GM18505 (cell line): Measurements from ENCODE around the gene SNX13.
A peak's percentile ranks its signal among the peaks of the same experiment; 100 is the strongest.

Experiments used
- ATAC-seq: cut with Tn5 transposase; IDR thresholded peaks from one replicate; pipeline ENCODE4 v1.9.1; 2021; ENCODE audit not compliant: unreplicated experiment
- POLR2A ChIP-seq: IDR thresholded peaks from 4 replicates; pipeline ENCODE4 v1.6.1; 2011; ENCODE audit warnings: borderline replicate concordance; ENCODE audit not compliant: insufficient read depth, insufficient read length; ENCODE audit errors: extremely low read depth

The SNX13 gene

DNA sequence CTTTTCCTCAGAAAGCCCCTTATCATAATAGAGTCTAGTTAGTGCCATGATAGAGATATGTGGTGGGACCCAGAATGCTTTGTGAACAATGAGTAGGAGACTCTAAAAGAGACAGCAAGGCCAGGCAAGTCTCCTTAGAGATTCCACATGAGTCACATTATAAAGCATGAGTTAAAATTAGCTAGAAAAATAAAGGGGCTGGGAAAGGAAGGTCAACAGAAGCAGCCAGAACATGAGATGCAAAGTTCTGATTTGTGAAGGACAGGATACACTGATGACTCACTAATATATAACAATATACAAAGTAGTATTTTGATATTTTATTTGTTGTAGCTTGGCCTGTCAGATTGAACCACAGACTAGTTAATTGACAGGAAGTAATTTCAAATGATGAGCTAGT is 25.3 kb upstream of the SNX13 start:
- no peak for TF ChIP-seq POLR2A
- no peak for ATAC-seq

GRCh38 chr7:17963281-17963680 is 23.0 kb upstream of the SNX13 start:
- no peak for TF ChIP-seq POLR2A
- ATAC-seq, result no peak

- no peak for ATAC-seq
- no peak for TF ChIP-seq POLR2A
Measured at GRCh38 chr7:17962652-17963051, 22.4 kb upstream of the SNX13 start.

DNA sequence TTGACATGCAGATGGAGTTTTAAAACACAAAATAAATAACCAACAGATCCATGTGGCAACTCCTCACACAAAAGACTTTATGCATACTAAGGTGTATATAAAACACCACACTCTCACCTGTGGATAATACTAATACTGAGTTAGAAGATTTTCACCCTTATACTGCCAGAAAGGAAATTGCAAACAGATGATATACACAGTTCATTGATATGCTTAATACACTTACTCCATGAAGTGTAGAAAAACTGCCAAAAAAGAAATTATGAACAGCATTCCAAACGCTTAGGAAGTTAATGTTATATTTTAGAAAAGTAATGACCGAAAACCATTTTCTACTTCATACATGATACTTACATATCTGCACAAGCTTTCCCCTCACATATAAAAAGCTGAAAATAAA is 17.6 kb upstream of the SNX13 start:
- no peak for ATAC-seq

DNA sequence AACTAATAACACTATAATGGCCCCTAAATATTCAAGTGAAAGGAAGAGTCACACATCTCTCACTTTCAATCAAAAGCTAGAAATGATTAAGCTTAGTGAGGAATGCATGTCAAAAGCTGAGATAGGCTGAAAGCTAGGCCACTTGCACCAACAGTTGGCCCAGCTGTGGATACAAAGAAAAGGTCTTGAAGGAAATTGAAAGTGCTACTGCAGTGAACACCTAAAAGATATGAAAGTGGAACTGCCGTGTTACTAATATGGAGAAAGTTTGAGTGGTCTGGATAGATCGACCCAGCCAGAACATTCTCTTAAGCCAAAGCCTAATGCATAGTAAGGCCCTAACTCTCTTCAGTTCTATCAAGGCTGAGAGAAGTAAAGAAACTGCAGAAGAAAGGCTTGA is 12.1 kb upstream of the SNX13 start:
- TF ChIP-seq POLR2A, result no peak
- peak; percentile 100 for ATAC-seq

More for the DNA sequence above, 17.6 kb upstream of the SNX13 start:
- TF ChIP-seq POLR2A, result no peak

- ATAC-seq, result no peak
- no peak for TF ChIP-seq POLR2A
Measured at GRCh38 chr7:17951742-17952254, 11.5 kb upstream of the SNX13 start.

- TF ChIP-seq POLR2A, result no peak
- ATAC-seq, result no peak
Measured at GRCh38 chr7:17948526-17949238, 8.4 kb upstream of the SNX13 start.

DNA sequence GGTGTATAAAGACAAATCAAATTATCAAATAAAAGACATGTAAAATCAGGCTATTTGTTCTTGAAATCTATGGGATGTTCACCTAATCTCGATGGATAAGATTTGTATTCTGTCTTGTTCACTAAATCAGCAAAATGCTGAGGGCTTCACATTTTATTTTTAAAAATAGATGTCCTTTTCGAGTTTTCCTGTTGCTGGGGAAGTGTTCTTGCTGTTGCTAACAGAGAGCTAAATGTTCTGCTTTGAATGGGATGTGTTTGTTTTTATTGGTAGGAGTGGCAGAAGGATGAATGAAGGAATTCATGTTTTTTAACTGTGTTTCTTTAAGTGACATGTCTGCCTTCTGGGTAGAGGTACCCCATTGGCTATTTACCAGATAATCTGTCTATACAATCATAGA is 7.3 kb upstream of the SNX13 start:
- no peak for ATAC-seq
- TF ChIP-seq POLR2A, result no peak

DNA sequence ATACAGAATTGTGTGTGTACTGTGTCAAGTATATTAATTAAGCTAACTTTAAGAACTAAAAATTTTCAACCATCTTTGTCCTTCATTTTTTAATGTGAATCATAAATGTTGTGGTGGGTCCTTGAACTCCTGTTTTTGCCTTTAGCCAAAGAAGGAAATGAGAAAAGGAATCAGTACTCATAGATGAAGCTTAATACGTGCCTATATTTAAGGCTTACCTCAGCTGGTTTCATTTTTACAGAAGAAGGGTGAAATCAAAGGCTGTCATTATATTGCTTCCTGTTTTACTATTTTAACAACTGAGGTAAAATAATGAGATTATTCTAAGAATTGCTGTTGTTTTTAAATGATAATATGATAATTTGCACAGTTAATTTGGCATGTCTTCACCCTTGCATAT is 6.3 kb upstream of the SNX13 start:
- no peak for TF ChIP-seq POLR2A
- ATAC-seq, result peak; percentile 81

GRCh38 chr7:17944720-17945119 is 4.4 kb upstream of the SNX13 start:
- no peak for ATAC-seq
- TF ChIP-seq POLR2A, result no peak

- no peak for ATAC-seq
- no peak for TF ChIP-seq POLR2A
Measured at GRCh38 chr7:17943006-17943405, 2.7 kb upstream of the SNX13 start.

GRCh38 chr7:17942231-17942630 is 1.9 kb upstream of the SNX13 start:
- TF ChIP-seq POLR2A, result no peak
- ATAC-seq, result no peak

DNA sequence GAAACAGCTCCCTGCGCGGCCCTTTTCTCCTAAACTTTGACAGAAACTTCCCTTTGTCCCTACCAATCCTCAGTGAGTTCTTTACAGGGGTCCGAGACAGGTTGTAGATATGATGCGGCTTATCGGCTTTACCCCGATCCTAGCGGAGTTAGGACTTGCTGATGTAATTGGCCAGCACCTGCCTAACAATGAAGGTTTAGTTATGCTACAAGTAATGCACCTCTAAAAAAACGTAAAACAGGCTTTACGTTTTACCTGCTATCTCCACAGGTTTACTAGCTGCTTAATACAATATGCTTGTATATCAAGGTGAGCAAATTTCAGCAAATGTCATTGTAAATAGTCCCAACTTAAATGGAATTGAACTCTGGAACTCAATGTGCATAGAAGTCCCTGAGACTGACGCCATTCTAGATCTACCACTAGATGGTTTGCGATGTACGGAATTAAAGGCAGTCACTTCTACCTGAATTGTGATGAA is 697 bp upstream of the SNX13 start:
- no peak for ATAC-seq
- TF ChIP-seq POLR2A, result no peak

DNA sequence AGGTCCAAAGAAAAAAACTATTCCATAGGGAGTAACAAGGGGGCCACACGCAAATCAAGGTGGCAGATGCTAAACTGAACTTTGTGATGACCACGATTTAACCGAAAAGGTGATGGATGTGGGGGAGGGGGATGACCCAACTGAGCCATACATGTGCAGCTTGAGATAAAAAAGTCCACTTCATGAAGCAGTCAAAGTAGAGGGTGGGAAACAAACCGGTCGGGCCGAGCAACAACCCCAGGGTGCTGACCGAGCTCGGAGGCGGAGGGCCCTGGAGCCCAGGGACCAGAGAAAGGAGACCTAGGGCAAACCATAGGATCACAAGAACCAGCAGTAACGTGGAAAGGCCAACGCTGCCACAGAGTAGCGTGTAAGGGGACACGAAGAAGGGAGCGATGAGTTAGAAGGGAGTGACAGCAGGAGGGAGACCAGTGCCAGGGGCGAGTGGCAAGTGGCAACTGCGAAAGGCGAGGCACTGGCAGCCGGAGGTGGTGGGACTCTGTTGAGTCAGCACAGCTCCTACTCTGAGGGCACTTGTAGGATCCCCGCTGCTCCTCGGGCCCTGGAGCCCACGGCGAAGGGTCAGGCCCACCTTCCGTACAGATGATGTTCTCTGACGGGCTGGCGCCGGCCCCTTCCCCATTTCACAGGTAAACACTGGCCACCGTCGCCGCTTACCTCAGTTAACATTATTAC is 540 bp downstream of the SNX13 start:
- no peak for TF ChIP-seq POLR2A
- ATAC-seq, result peak; percentile 42
